Neural cell (in vitro differentiated cells): ENCODE measurements around the gene MRTFB.
"Not testable (repeated sequence)": the region's sequence is repeated elsewhere in the genome, so short reads cannot be mapped to it uniquely, and the experiment has no call there.

Experiments used
- EP300 ChIP-seq: fragments of 450-650 bp; conservative IDR thresholded peaks from 2 replicates; pipeline ENCODE4 v1.6.1; 2014; ENCODE audit warnings: antibody characterized with exemption, mild to moderate bottlenecking, moderate library complexity; ENCODE audit not compliant: poor library complexity, severe bottlenecking
- EZH2 ChIP-seq: fragments of 200-600, 300-800 bp; shearing (Covaris generic), sonication (generic); IDR thresholded peaks from 2 replicates; pipeline ENCODE4 v1.6.1; 2014; ENCODE audit warnings: antibody characterized with exemption, low read length, borderline replicate concordance, mild to moderate bottlenecking; ENCODE audit not compliant: insufficient read depth, poor library complexity, severe bottlenecking
- MXI1 ChIP-seq: fragments of 450-650 bp; conservative IDR thresholded peaks from 2 replicates; pipeline ENCODE4 v1.6.1; 2014; ENCODE audit warnings: antibody characterized with exemption, mild to moderate bottlenecking; ENCODE audit not compliant: poor library complexity, severe bottlenecking
- POLR2AphosphoS5 ChIP-seq: IDR thresholded peaks from 2 replicates; pipeline ENCODE4 v1.6.1; 2012
- RAD21 ChIP-seq: fragments of 450-650 bp; conservative IDR thresholded peaks from 2 replicates; pipeline ENCODE4 v1.6.1; 2014; ENCODE audit warnings: antibody characterized with exemption, mild to moderate bottlenecking, moderate library complexity
- SMC3 ChIP-seq: fragments of 450-650 bp; conservative IDR thresholded peaks from 2 replicates; pipeline ENCODE4 v1.6.1; 2014; ENCODE audit warnings: antibody characterized with exemption, mild to moderate bottlenecking, moderate library complexity; ENCODE audit not compliant: poor library complexity
- TAF1 ChIP-seq: IDR thresholded peaks from 2 replicates; pipeline ENCODE4 v1.6.1; 2012; ENCODE audit warnings: low read depth
- TF ChIP-seq, protein P1 (sequence below): fragments of 450-650 bp; IDR thresholded peaks from 2 replicates; pipeline ENCODE4 v1.5.1; 2014; ENCODE audit warnings: antibody characterized with exemption, mild to moderate bottlenecking, moderate library complexity; ENCODE audit not compliant: poor library complexity, severe bottlenecking

DNA sequence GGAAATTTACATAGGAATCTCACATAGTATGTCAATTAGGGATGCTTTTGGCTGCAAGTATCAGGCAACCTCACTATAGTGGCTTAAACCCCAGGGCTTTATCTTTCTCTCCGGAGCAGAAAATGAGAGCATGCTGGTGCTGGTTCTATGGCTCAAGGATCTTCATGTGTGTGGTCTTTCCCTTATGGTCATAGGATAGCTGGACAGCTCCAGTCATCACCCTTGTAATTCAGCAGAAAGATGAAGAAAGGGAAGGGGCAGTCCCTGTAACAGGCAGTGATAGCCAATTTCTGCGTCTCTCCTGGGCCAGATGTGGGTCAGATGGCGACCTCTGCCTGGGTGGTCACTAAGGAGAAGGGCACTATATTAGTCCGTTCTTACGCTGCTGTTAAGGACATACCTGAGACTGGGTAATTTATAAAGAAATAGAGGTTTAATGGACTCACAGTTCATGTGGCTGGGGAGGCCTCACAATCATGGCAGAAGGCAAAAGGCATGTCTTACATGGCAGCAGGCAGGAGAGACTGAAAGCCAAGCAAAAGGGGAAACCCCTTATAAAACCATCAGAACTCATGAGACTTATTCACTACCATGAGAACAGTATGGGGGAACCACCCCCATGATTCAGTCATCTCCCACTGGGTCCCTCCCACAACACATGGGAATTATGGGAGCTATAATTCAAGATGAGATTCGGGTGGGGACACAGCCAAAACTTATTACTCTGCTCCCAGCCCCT, 23.8 kb upstream of the MRTFB start:
- TF ChIP-seq, protein P1, sequence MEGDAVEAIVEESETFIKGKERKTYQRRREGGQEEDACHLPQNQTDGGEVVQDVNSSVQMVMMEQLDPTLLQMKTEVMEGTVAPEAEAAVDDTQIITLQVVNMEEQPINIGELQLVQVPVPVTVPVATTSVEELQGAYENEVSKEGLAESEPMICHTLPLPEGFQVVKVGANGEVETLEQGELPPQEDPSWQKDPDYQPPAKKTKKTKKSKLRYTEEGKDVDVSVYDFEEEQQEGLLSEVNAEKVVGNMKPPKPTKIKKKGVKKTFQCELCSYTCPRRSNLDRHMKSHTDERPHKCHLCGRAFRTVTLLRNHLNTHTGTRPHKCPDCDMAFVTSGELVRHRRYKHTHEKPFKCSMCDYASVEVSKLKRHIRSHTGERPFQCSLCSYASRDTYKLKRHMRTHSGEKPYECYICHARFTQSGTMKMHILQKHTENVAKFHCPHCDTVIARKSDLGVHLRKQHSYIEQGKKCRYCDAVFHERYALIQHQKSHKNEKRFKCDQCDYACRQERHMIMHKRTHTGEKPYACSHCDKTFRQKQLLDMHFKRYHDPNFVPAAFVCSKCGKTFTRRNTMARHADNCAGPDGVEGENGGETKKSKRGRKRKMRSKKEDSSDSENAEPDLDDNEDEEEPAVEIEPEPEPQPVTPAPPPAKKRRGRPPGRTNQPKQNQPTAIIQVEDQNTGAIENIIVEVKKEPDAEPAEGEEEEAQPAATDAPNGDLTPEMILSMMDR, result not testable (repeated sequence)
- not testable (repeated sequence) for TF ChIP-seq POLR2AphosphoS5, EZH2, SMC3, EP300, RAD21, MXI1, TAF1
